Measurements from ENCODE around the gene PTPRB.

PTPRB gene

GRCh38 chr12:70643939-70644338 lies 6.7 kb upstream of the PTPRB start:
- DNase-seq (ENCODE audit: extremely low spot score): no peak
- ChIA-PET CTCF (no interaction called here), POLR2A (no interaction called here)
- TF ChIP-seq FOXK2 (IDR thresholded peaks at IDR 0.05) (no peak), FOXA1 (IDR thresholded peaks at IDR 0.05) (no peak), HDGF (IDR thresholded peaks at IDR 0.05; ENCODE audit: borderline replicate concordance) (no peak), ZNF384 (IDR thresholded peaks at IDR 0.05) (no peak), LEF1 (IDR thresholded peaks at IDR 0.05; ENCODE audit: borderline replicate concordance) (no peak), SP1 (IDR thresholded peaks at IDR 0.05) (no peak), ARNT (IDR thresholded peaks at IDR 0.05) (no peak), NFRKB (IDR thresholded peaks at IDR 0.05) (no peak), L3MBTL2 (conservative IDR thresholded peaks at IDR 0.05) (no peak), TARDBP (IDR thresholded peaks at IDR 0.05) (no peak), BHLHE40 (IDR thresholded peaks at IDR 0.05; ENCODE audit: borderline replicate concordance) (no peak), CTBP1 (IDR thresholded peaks at IDR 0.05; ENCODE audit: borderline replicate concordance) (no peak), SUZ12 (IDR thresholded peaks at IDR 0.05) (no peak), FOXM1 (IDR thresholded peaks at IDR 0.05; ENCODE audit: borderline replicate concordance) (no peak)

GRCh38 chr12:70641691-70642090 lies 4.5 kb upstream of the PTPRB start:
- CTCF ChIA-PET: interaction anchor here (0.5 kb wide), 1 partner anchor 31 kb away, joined by 5 read pairs; no protein-coding TSS in a partner anchor

GRCh38 chr12:70640901-70641300 lies 3.7 kb upstream of the PTPRB start:
- ChIA-PET POLR2A (no interaction called here), CTCF (interaction anchor here (0.5 kb wide), 1 partner anchor 30 kb away, joined by 5 read pairs; no protein-coding TSS in a partner anchor)
- TF ChIP-seq TARDBP (IDR thresholded peaks at IDR 0.05) (no peak), NFRKB (IDR thresholded peaks at IDR 0.05) (no peak), BHLHE40 (IDR thresholded peaks at IDR 0.05; ENCODE audit: borderline replicate concordance) (no peak), CTBP1 (IDR thresholded peaks at IDR 0.05; ENCODE audit: borderline replicate concordance) (no peak), SP1 (IDR thresholded peaks at IDR 0.05) (no peak), L3MBTL2 (conservative IDR thresholded peaks at IDR 0.05) (no peak), FOXA1 (IDR thresholded peaks at IDR 0.05) (no peak)
- DNase-seq (ENCODE audit: extremely low spot score): no peak

More at GRCh38 chr12:70641691-70642090, 4.5 kb upstream of the PTPRB start:
- POLR2A ChIA-PET: no interaction called here
- no peak for TF ChIP-seq ELF4 (IDR thresholded peaks at IDR 0.05)
- no peak for TF ChIP-seq BHLHE40 (IDR thresholded peaks at IDR 0.05; ENCODE audit: borderline replicate concordance)
- TF ChIP-seq NFRKB (IDR thresholded peaks at IDR 0.05): no peak
- TF ChIP-seq FOXK2 (IDR thresholded peaks at IDR 0.05): no peak
- no peak for TF ChIP-seq ARNT (IDR thresholded peaks at IDR 0.05)
- TF ChIP-seq SP1 (IDR thresholded peaks at IDR 0.05): no peak
- no peak for TF ChIP-seq FOXA1 (IDR thresholded peaks at IDR 0.05)
- no peak for TF ChIP-seq CTBP1 (IDR thresholded peaks at IDR 0.05; ENCODE audit: borderline replicate concordance)
- TF ChIP-seq L3MBTL2 (conservative IDR thresholded peaks at IDR 0.05): no peak
- no peak for TF ChIP-seq SUZ12 (IDR thresholded peaks at IDR 0.05)
- TF ChIP-seq HDGF (IDR thresholded peaks at IDR 0.05; ENCODE audit: borderline replicate concordance): no peak
- no peak for TF ChIP-seq LEF1 (IDR thresholded peaks at IDR 0.05; ENCODE audit: borderline replicate concordance)
- DNase-seq (ENCODE audit: extremely low spot score): no peak

- POLR2A ChIA-PET: no interaction called here
- no peak for TF ChIP-seq FOXK2 (IDR thresholded peaks at IDR 0.05)
- no peak for TF ChIP-seq CTBP1 (IDR thresholded peaks at IDR 0.05; ENCODE audit: borderline replicate concordance)
- TF ChIP-seq SUZ12 (IDR thresholded peaks at IDR 0.05): no peak
- CTCF ChIA-PET: no interaction called here
- no peak for DNase-seq (ENCODE audit: extremely low spot score)
Measured at GRCh38 chr12:70639535-70639934, 2.3 kb upstream of the PTPRB start.

GRCh38 chr12:70638639-70639360 lies 1.6 kb upstream of the PTPRB start:
- no peak for DNase-seq (ENCODE audit: extremely low spot score)
- no peak for TF ChIP-seq NFRKB (IDR thresholded peaks at IDR 0.05)
- no peak for TF ChIP-seq HDGF (IDR thresholded peaks at IDR 0.05; ENCODE audit: borderline replicate concordance)
- no peak for TF ChIP-seq FOXM1 (IDR thresholded peaks at IDR 0.05; ENCODE audit: borderline replicate concordance)
- no peak for TF ChIP-seq SUZ12 (IDR thresholded peaks at IDR 0.05)
- no peak for TF ChIP-seq BHLHE40 (IDR thresholded peaks at IDR 0.05; ENCODE audit: borderline replicate concordance)
- TF ChIP-seq ELF4 (IDR thresholded peaks at IDR 0.05): no peak
- no peak for TF ChIP-seq SP1 (IDR thresholded peaks at IDR 0.05)
- TF ChIP-seq FOXA1 (IDR thresholded peaks at IDR 0.05): no peak
- no peak for TF ChIP-seq L3MBTL2 (conservative IDR thresholded peaks at IDR 0.05)
- no peak for TF ChIP-seq ARNT (IDR thresholded peaks at IDR 0.05)
- no peak for TF ChIP-seq PKNOX1 (IDR thresholded peaks at IDR 0.05)
- ChIA-PET CTCF (no interaction called here), POLR2A (no interaction called here)

GRCh38 chr12:70635755-70636154 lies 1.5 kb downstream of the PTPRB start:
- POLR2A ChIA-PET: no interaction called here
- no peak for DNase-seq (ENCODE audit: extremely low spot score)
- no peak for TF ChIP-seq L3MBTL2 (conservative IDR thresholded peaks at IDR 0.05)
- TF ChIP-seq ARNT (IDR thresholded peaks at IDR 0.05): no peak
- TF ChIP-seq BHLHE40 (IDR thresholded peaks at IDR 0.05; ENCODE audit: borderline replicate concordance): no peak
- no peak for TF ChIP-seq CTBP1 (IDR thresholded peaks at IDR 0.05; ENCODE audit: borderline replicate concordance)
- no peak for TF ChIP-seq ELF4 (IDR thresholded peaks at IDR 0.05)
- TF ChIP-seq LEF1 (IDR thresholded peaks at IDR 0.05; ENCODE audit: borderline replicate concordance): no peak
- no peak for TF ChIP-seq NFRKB (IDR thresholded peaks at IDR 0.05)
- no peak for TF ChIP-seq SUZ12 (IDR thresholded peaks at IDR 0.05)
- TF ChIP-seq TARDBP (IDR thresholded peaks at IDR 0.05): no peak
- no peak for TF ChIP-seq PKNOX1 (IDR thresholded peaks at IDR 0.05)
- TF ChIP-seq FOXK2 (IDR thresholded peaks at IDR 0.05): no peak
- no peak for TF ChIP-seq HDGF (IDR thresholded peaks at IDR 0.05; ENCODE audit: borderline replicate concordance)
- TF ChIP-seq ZNF384 (IDR thresholded peaks at IDR 0.05): no peak
- no peak for TF ChIP-seq SP1 (IDR thresholded peaks at IDR 0.05)
- TF ChIP-seq FOXA1 (IDR thresholded peaks at IDR 0.05): no peak
- TF ChIP-seq FOXM1 (IDR thresholded peaks at IDR 0.05; ENCODE audit: borderline replicate concordance): no peak
- CTCF ChIA-PET: no interaction called here

Measured in HEK293T (cell line).